ENCODE results near the gene PRDM11. TPM values are rescaled to one million over a fixed set of nuclear protein-coding genes. Genes with fewer than 3 reads are reported as not detected.
A peak's percentile ranks its signal among the peaks of the same experiment; 100 is the strongest.

The PRDM11 gene
- polyA plus RNA-seq, 1 experiment, result 2.6 TPM

DNA sequence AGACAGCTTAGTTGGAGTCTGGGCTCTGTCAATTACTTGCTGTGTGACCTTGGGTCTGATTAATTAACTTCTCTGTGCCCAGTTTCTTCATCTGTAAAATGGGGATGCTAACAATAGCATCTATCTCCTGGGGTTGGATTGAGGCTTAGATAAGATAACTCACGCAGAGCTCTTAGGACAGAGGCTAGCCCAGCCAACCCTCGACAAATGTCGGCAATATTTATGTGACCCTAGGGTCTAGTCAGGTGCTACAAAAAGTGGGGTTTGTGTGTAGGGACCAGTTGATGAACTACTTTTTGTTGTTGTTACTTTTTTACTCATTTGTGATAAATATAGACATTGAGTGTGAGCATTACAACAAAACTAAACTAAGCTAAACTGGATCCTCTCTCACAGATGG, 117.3 kb downstream of the PRDM11 start:
- ChIA-PET POLR2A (no interaction called here), CTCF (interaction anchor here (1.7 kb wide), 1 partner anchor 328 kb away, joined by 7 read pairs; no protein-coding TSS in a partner anchor)
- Histone ChIP-seq H3K27me3 (ENCODE audit: control insufficient read depth, insufficient read depth, low read length) (peaks cover 3% of the 10 kb centered on the region), H3K27ac (ENCODE audit: low read depth, low read length) (no peak overlapping the region), H3K9me3 (ENCODE audit: control insufficient read depth, insufficient read depth, low read length) (no peaks in the 10 kb centered on the region), H3K4me3 (ENCODE audit: low read depth, low read length) (no peak overlapping the region)
- TF ChIP-seq, protein P1, sequence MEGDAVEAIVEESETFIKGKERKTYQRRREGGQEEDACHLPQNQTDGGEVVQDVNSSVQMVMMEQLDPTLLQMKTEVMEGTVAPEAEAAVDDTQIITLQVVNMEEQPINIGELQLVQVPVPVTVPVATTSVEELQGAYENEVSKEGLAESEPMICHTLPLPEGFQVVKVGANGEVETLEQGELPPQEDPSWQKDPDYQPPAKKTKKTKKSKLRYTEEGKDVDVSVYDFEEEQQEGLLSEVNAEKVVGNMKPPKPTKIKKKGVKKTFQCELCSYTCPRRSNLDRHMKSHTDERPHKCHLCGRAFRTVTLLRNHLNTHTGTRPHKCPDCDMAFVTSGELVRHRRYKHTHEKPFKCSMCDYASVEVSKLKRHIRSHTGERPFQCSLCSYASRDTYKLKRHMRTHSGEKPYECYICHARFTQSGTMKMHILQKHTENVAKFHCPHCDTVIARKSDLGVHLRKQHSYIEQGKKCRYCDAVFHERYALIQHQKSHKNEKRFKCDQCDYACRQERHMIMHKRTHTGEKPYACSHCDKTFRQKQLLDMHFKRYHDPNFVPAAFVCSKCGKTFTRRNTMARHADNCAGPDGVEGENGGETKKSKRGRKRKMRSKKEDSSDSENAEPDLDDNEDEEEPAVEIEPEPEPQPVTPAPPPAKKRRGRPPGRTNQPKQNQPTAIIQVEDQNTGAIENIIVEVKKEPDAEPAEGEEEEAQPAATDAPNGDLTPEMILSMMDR (IDR thresholded peaks at IDR 0.05; ENCODE audit: low read depth, low read length), result no peak
- no peak for DNase-seq (ENCODE audit: low read depth, low spot score)

DNA sequence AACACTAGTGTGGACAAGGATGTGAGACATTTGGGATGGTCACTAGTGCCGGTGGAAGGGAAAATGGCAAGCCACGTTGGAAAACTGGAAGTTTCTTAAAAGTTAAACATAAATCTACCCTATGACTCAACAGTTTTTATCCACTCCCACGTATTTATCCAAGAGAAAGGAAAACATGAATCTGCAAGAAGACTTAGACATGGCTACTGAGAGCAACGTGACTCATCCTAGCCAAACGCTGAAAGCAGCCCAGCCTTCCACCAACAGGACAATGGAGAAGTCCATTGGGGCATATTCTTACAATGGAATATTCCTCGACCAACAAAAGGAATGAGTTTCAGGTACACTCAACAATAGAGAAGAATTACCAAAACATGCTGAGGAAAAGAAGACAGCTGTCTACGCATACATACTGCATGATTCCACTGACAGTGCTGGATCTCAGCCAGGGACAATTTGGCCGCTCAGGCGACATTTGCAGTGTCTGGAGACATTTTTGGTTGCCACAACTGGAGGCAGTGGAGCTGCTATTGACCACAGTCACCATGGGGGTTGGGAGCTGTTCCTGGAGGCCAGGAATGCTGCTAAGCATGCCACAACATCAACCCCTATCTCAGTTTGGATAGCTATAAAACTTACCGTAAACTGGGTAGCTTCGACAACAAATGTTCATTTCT, 118.5 kb downstream of the PRDM11 start:
- POLR2A ChIA-PET, result interaction anchor here (0.6 kb wide), 1 partner anchor 8 kb away, joined by 6 read pairs; no protein-coding TSS in a partner anchor
- H3K27ac ChIP-seq (ENCODE audit: low read depth, low read length), result no peak overlapping the region
- no peak overlapping the region for H3K4me3 ChIP-seq (ENCODE audit: low read depth, low read length)

DNA sequence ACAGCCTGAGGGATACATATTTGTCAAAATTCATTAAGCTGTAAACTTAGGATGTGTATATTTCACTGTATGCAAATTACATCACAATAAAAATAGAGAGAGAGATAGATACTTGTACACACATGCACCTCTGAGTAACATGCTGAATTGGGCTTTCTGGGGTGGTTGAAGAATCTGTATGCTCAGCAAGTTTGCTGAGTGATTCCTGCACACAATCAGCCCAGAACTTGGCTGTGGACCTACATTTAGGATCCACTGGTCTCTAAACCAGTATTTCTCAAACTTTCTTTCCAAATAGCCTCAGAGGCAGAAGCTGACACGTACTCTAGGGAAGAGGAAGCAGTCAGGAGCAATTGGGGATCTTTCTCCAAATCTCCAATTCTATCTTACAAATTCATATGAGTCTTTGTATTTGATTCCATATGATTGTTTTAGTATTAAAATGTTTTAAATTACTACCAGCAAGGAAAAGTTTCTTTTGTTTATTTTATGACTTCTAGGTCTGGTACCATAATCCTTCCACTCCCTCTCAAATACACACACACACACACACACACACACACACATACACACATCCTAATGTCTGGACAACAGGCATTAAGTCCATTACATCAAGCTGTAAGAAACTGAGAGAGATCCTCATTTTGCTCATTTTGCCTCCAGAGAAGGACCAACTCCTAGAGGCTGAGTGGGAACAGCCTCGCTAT, 119.7 kb downstream of the PRDM11 start:
- H3K27ac ChIP-seq (ENCODE audit: low read depth, low read length), result no peak overlapping the region
- no peak for DNase-seq (ENCODE audit: low read depth, low spot score)
- TF ChIP-seq, protein P1 (IDR thresholded peaks at IDR 0.05; ENCODE audit: low read depth, low read length), result no peak
- CTCF ChIA-PET, result interaction anchor here (2.5 kb wide), 1 partner anchor 14 kb away, joined by 7 read pairs; no protein-coding TSS in a partner anchor
- H3K4me3 ChIP-seq (ENCODE audit: low read depth, low read length), result no peak overlapping the region
- POLR2A ChIA-PET, result no interaction called here
- no peaks in the 10 kb centered on the region for H3K9me3 ChIP-seq (ENCODE audit: control insufficient read depth, insufficient read depth, low read length)
- peaks cover 5% of the 10 kb centered on the region for H3K27me3 ChIP-seq (ENCODE audit: control insufficient read depth, insufficient read depth, low read length)

More for the DNA sequence above, 118.5 kb downstream of the PRDM11 start:
- CTCF ChIA-PET, result interaction anchor here (1.7 to 2.5 kb wide), 2 partner anchors 13 to 329 kb away, joined by 7 read pairs; no protein-coding TSS in a partner anchor
- H3K27me3 ChIP-seq (ENCODE audit: control insufficient read depth, insufficient read depth, low read length), result peaks cover 3% of the 10 kb centered on the region
- H3K9me3 ChIP-seq (ENCODE audit: control insufficient read depth, insufficient read depth, low read length), result no peaks in the 10 kb centered on the region
- DNase-seq (ENCODE audit: low read depth, low spot score), result peak; percentile 39
- TF ChIP-seq, protein P1 (IDR thresholded peaks at IDR 0.05; ENCODE audit: low read depth, low read length), result no peak

DNA sequence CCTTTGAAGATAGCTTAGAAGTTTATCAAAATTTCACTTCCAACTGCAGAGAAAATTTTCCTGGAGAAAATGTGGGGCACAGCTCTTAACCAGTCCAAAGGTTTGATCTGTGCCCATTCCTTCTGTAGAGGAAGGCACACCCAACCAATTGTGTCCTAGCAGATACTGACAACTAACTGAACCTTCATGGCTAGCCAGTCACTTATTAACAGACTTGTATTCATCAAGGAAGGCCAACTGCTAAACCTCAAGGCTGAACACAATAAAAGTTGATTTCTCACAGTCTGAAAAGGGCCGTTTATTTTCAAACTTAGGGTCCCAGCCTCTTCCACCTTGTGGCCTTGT, 120.2 kb downstream of the PRDM11 start:
- CTCF ChIA-PET, result interaction anchor here (2.5 kb wide), 1 partner anchor 14 kb away, joined by 7 read pairs; no protein-coding TSS in a partner anchor
- POLR2A ChIA-PET, result no interaction called here
- peaks cover 5% of the 10 kb centered on the region for H3K27me3 ChIP-seq (ENCODE audit: control insufficient read depth, insufficient read depth, low read length)

More for the DNA sequence above, 120.2 kb downstream of the PRDM11 start:
- no peak overlapping the region for H3K27ac ChIP-seq (ENCODE audit: low read depth, low read length)
- H3K9me3 ChIP-seq (ENCODE audit: control insufficient read depth, insufficient read depth, low read length), result no peaks in the 10 kb centered on the region
- no peak overlapping the region for H3K4me3 ChIP-seq (ENCODE audit: low read depth, low read length)
- DNase-seq (ENCODE audit: low read depth, low spot score), result no peak
- TF ChIP-seq, protein P1 (IDR thresholded peaks at IDR 0.05; ENCODE audit: low read depth, low read length), result no peak
